Transverse colon (tissue), 4 donors: ENCODE data around the gene DLG4. TPM values are rescaled to one million over a fixed set of nuclear protein-coding genes. Genes with fewer than 3 reads are reported as not detected.
A peak's percentile ranks its signal among the peaks of the same experiment; 100 is the strongest.

Source experiments
- DNase-seq: peaks from one replicate; pipeline ENCODE4 v3.0.0-alpha.2; 2019
- H3K27ac ChIP-seq, 4 donors: fragments of 200-600 bp; sonication (generic); 2 replicates each; pipeline ENCODE4 v1.5.1; 2016 to 2018; ENCODE audit warnings: inconsistent platforms in 4 of 4
- H3K27me3 ChIP-seq: fragments of 200-600 bp; sonication (generic); 2 replicates; pipeline ENCODE4 v1.5.1; 2017; ENCODE audit warnings: inconsistent platforms
- H3K36me3 ChIP-seq, 4 donors: fragments of 200-600 bp; sonication (generic); 2 replicates each; pipeline ENCODE4 v1.5.1; 2017 to 2019; ENCODE audit warnings: inconsistent platforms in 4 of 4
- H3K4me1 ChIP-seq, 4 donors: fragments of 200-600 bp; sonication (generic); 2 replicates each; pipeline ENCODE4 v1.5.1; 2017 to 2020; ENCODE audit warnings: inconsistent platforms in 4 of 4
- H3K4me3 ChIP-seq, 4 donors: fragments of 200-600 bp; sonication (generic); 1 replicate in 1 of 4; 2 replicates in 3 of 4; pipeline versions ENCODE4 v1.5.1 to v1.6.1; 2017 to 2019; ENCODE audit warnings: inconsistent platforms in 4 of 4
- H3K9me3 ChIP-seq, 2 donors: fragments of 200-600 bp; sonication (generic); 2 replicates each; pipeline ENCODE4 v1.5.1; 2017 to 2019; ENCODE audit warnings: inconsistent platforms in 2 of 2
- CTCF ChIP-seq, 5 experiments: fragments of 200-600 bp in 3 of 5; fragments of 450-650 bp in 2 of 5; sonication (generic) in 3 of 5; IDR thresholded peaks; 1 replicate in 2 of 5; 2 replicates in 3 of 5; pipeline ENCODE4 v1.5.1; 2016 to 2017; ENCODE audit warnings: antibody characterized with exemption in 5 of 5, inconsistent platforms in 3 of 5, mild to moderate bottlenecking in 2 of 5, moderate library complexity in 1 of 5
- EP300 ChIP-seq: sonication (generic); formaldehyde crosslinking; IDR thresholded peaks from one replicate; pipeline ENCODE4 v1.6.1; 2017; ENCODE audit warnings: antibody characterized with exemption, low read depth
- POLR2A ChIP-seq: fragments of 450-650 bp; IDR thresholded peaks from one replicate; pipeline ENCODE4 v1.6.1; 2016; ENCODE audit warnings: antibody characterized with exemption, mild to moderate bottlenecking, moderate library complexity
- POLR2AphosphoS5 ChIP-seq, 3 donors: sonication (generic); formaldehyde crosslinking; IDR thresholded peaks; one replicate each; pipeline ENCODE4 v1.6.1; 2016; ENCODE audit warnings: antibody characterized with exemption in 3 of 3
- WGBS, 2 donors: methylation state at CpG; one replicate each; pipeline ENCODE4 v1.1.5; 2018; ENCODE audit warnings: low coverage in 1 of 2; 5-methylcytosine and 5-hydroxymethylcytosine counted together
- in situ Hi-C, 4 donors: fragments of 200-750 bp; cut with MboI; loops; one replicate each; pipeline versions ENCODE4 v1.15.0 to v1.15.1; 2017; ENCODE audit warnings: low sequenced_read_pairs in 3 of 4, low pct_ligation_motif_present in 1 of 4, low pct_unique_long_range_greater_than_20kb in 1 of 4
- intact Hi-C: fragments of 100-400 bp; cut with DNase I; formaldehyde crosslinking; loops from one replicate; pipeline ENCODE4 v1.15.1; 2023; ENCODE audit warnings: low total_unique reads
- total RNA-seq, 4 donors: library from RNA; depleted of rRNA; stranded (reverse); fragments of >200 nt; gene quantifications; one replicate each; pipeline ENCODE4 v1.1.0, GENCODE V29; 2016

DLG4 gene
- total RNA-seq, 4 donors from 2014 or later: 2.4 to 15.7 (median 6.1) TPM

GRCh38 chr17:7226721-7227710 is 7.4 kb upstream of the DLG4 start:
- Histone ChIP-seq H3K36me3 (peaks cover 0 to 38% (median 13%) of the 10 kb centered on the region in 4 donors), H3K27me3 (no peaks in the 10 kb centered on the region), H3K9me3 (no peaks in the 10 kb centered on the region), H3K27ac (no peak overlapping the region), H3K4me3 (no peak overlapping the region), H3K4me1 (peaks cover 0 to 7% (median 3%) of the 10 kb centered on the region in 4 donors)
- TF ChIP-seq POLR2A: no peak
- no peak for TF ChIP-seq POLR2AphosphoS5 (IDR thresholded peaks at IDR 0.05)
- TF ChIP-seq CTCF (IDR thresholded peaks at IDR 0.05): no peak
- no peak for TF ChIP-seq EP300
- DNase-seq: no peak
- 61 to 92% methylated on average over 2 to 30 of the region's 31 CpGs for WGBS, 2 donors
- in situ Hi-C loops: loop anchor here in 1 of 4 donors (25.0 kb wide), 1 partner anchor 910 kb away; no protein-coding TSS in a partner anchor
- intact Hi-C loops: no loop called here

- peaks cover 0 to 38% (median 13%) of the 10 kb centered on the region in 4 donors for H3K36me3 ChIP-seq
- 73 to 83% methylated on average over 3 to 18 of the region's 21 CpGs for WGBS, 2 donors
- H3K4me3 ChIP-seq: no peak overlapping the region
- DNase-seq: no peak
- in situ Hi-C loops: loop anchor here in 1 of 4 donors (25.0 kb wide), 1 partner anchor 911 kb away; no protein-coding TSS in a partner anchor
- TF ChIP-seq CTCF (IDR thresholded peaks at IDR 0.05) (no peak), EP300 (no peak), POLR2AphosphoS5 (IDR thresholded peaks at IDR 0.05) (no peak), POLR2A (no peak)
- H3K4me1 ChIP-seq: peaks cover 7 to 10% (median 8%) of the 10 kb centered on the region in 4 donors
- no peaks in the 10 kb centered on the region for H3K27me3 ChIP-seq
- H3K9me3 ChIP-seq: no peaks in the 10 kb centered on the region
- H3K27ac ChIP-seq: peak overlapping the region in 1 of 4 donors; percentile 11
- intact Hi-C loops: no loop called here
Measured at GRCh38 chr17:7225711-7226331, 6.2 kb upstream of the DLG4 start.

- in situ Hi-C loops: loop anchor here in 1 of 4 donors (25.0 kb wide), 1 partner anchor 913 kb away; no protein-coding TSS in a partner anchor
- H3K4me3 ChIP-seq: no peak overlapping the region
- peaks cover 9 to 17% (median 15%) of the 10 kb centered on the region in 4 donors for H3K4me1 ChIP-seq
- no peaks in the 10 kb centered on the region for H3K9me3 ChIP-seq
- WGBS, 2 donors: 79% methylated on average over 15 of the region's 15 CpGs; no CpG with 5 or more reads in 1 of the 2 donors
- intact Hi-C loops: no loop called here
- H3K27ac ChIP-seq: peak overlapping the region in 1 of 4 donors; percentile 11
- TF ChIP-seq POLR2AphosphoS5 (IDR thresholded peaks at IDR 0.05): no peak
- no peak for TF ChIP-seq CTCF (IDR thresholded peaks at IDR 0.05)
- TF ChIP-seq EP300: no peak
- TF ChIP-seq POLR2A: no peak
- no peaks in the 10 kb centered on the region for H3K27me3 ChIP-seq
- DNase-seq: no peak
- peaks cover 0 to 38% (median 10%) of the 10 kb centered on the region in 4 donors for H3K36me3 ChIP-seq
Measured at GRCh38 chr17:7224661-7225111, 5.0 kb upstream of the DLG4 start.

- peaks cover 12 to 21% (median 20%) of the 10 kb centered on the region in 4 donors for H3K4me1 ChIP-seq
- in situ Hi-C loops: no loop called here
Measured at GRCh38 chr17:7224110-7224509, 4.5 kb upstream of the DLG4 start.

More at GRCh38 chr17:7224110-7224509, 4.5 kb upstream of the DLG4 start:
- no peak overlapping the region for H3K27ac ChIP-seq
- 90% methylated on average over 10 of the region's 10 CpGs; no CpG with 5 or more reads in 1 of the 2 donors for WGBS, 2 donors
- H3K9me3 ChIP-seq: no peaks in the 10 kb centered on the region
- peaks cover 0 to 33% (median 7%) of the 10 kb centered on the region in 4 donors for H3K36me3 ChIP-seq
- no peak for DNase-seq
- no peaks in the 10 kb centered on the region for H3K27me3 ChIP-seq
- intact Hi-C loops: no loop called here
- TF ChIP-seq POLR2AphosphoS5 (IDR thresholded peaks at IDR 0.05) (peak in 1 of 3 donors; percentile 6), POLR2A (no peak), EP300 (no peak), CTCF (IDR thresholded peaks at IDR 0.05) (no peak)
- no peak overlapping the region for H3K4me3 ChIP-seq
